ENCODE data around the gene ZNF142. TPM values are rescaled to one million over a fixed set of nuclear protein-coding genes. Genes with fewer than 3 reads are reported as not detected.
A peak's percentile ranks its signal among the peaks of the same experiment; 100 is the strongest.

ZNF142 gene
- polyA plus RNA-seq, 1 experiment: 7.1 TPM

DNA sequence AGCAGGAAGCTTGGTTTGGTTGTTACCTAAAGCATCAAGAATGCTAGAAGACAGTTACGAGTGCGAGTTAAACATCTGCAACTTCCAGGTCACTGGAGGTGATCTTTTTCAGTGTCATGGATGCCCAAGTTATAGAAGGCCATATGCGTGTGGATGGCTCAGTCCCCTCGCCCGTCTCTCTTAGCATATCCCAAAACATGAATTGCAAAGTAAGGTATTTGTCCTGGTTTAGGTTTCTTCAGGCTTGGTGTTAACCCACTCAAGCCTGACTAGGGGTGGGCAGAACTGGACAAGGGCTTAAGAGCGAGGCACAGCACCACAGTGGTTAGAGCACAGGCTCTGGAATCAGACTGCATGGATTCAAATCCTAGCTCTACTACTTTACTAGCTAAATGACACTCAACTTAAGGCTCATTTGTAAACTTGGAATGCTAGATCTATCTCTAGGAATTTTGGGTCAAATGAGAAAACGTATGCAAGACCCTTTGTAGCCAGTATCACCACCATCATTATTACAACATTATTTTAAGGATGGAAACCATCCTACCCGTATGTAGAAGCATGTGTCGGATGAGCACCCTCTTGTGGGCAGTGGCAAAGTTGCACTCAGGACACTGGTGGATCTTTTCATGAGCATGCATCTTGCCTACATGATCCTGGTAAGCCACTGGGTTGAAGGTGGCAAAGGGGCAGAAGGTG is 11.2 kb downstream of the ZNF142 start:
- ChIA-PET CTCF (interaction anchor here (0.6 to 4.0 kb wide), 14 partner anchors 9 to 455 kb away, joined by 3 to 24 read pairs (median 4); partner anchors contain the start of genes BCS1L, PLCD4 and ZNF142), POLR2A (interaction anchor here (0.5 kb wide), 1 partner anchor 90 kb away, joined by 8 read pairs; no protein-coding TSS in a partner anchor)
- Histone ChIP-seq H3K36me3 (ENCODE audit: control insufficient read depth, insufficient read depth, low read length) (peaks cover 36% of the 10 kb centered on the region), H3K4me3 (ENCODE audit: low read depth, low read length) (no peak overlapping the region), H3K27me3 (ENCODE audit: control insufficient read depth, insufficient read depth, low read length) (no peaks in the 10 kb centered on the region)
- peak; percentile 89 for TF ChIP-seq CTCF (IDR thresholded peaks at IDR 0.05; ENCODE audit: insufficient read depth, low read depth, low read length)
- no peak for DNase-seq (ENCODE audit: low read depth)

- Histone ChIP-seq H3K4me3 (ENCODE audit: low read depth, low read length) (no peak overlapping the region), H3K36me3 (ENCODE audit: control insufficient read depth, insufficient read depth, low read length) (peaks cover 40% of the 10 kb centered on the region), H3K27me3 (ENCODE audit: control insufficient read depth, insufficient read depth, low read length) (no peaks in the 10 kb centered on the region)
- no peak for DNase-seq (ENCODE audit: low read depth)
- ChIA-PET CTCF (interaction anchor here (2.2 kb wide), 1 partner anchor 14 kb away, joined by 8 read pairs; the partner anchor contains the start of genes BCS1L and ZNF142), POLR2A (no interaction called here)
- no peak for TF ChIP-seq CTCF (IDR thresholded peaks at IDR 0.05; ENCODE audit: insufficient read depth, low read depth, low read length)
Measured at GRCh38 chr2:218645126-218645525, 14.3 kb downstream of the ZNF142 start.

DNA sequence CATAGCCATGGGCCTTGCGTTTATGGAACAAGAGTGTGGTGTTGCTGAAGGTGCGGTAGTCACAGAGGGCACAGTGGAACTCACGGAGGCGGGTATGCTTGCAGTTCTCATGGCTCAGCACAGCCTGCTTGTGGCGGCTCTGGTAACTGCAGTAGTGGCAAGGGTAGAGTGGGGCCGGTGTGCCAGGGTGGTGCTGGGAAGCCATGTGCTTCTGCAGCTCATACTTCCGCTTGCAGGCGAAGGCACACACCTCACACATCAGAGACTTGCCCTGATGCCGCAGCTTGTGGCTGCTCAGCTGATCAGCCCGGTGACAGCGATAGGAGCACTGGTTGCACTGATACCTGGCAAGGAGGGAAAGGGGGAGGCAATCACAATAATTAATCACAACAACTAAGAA is 14.7 kb downstream of the ZNF142 start:
- Histone ChIP-seq H3K27me3 (ENCODE audit: control insufficient read depth, insufficient read depth, low read length) (no peaks in the 10 kb centered on the region), H3K36me3 (ENCODE audit: control insufficient read depth, insufficient read depth, low read length) (peaks cover 40% of the 10 kb centered on the region), H3K4me3 (ENCODE audit: low read depth, low read length) (no peak overlapping the region)
- ChIA-PET POLR2A (no interaction called here), CTCF (interaction anchor here (2.2 kb wide), 1 partner anchor 14 kb away, joined by 8 read pairs; the partner anchor contains the start of genes BCS1L and ZNF142)
- TF ChIP-seq CTCF (IDR thresholded peaks at IDR 0.05; ENCODE audit: insufficient read depth, low read depth, low read length): no peak
- no peak for DNase-seq (ENCODE audit: low read depth)

- Histone ChIP-seq H3K27me3 (ENCODE audit: control insufficient read depth, insufficient read depth, low read length) (no peaks in the 10 kb centered on the region), H3K4me3 (ENCODE audit: low read depth, low read length) (no peak overlapping the region), H3K36me3 (ENCODE audit: control insufficient read depth, insufficient read depth, low read length) (peaks cover 41% of the 10 kb centered on the region)
- CTCF ChIA-PET: no interaction called here
- TF ChIP-seq CTCF (IDR thresholded peaks at IDR 0.05; ENCODE audit: insufficient read depth, low read depth, low read length): no peak
- POLR2A ChIA-PET: no interaction called here
- no peak for DNase-seq (ENCODE audit: low read depth)
Measured at GRCh38 chr2:218643751-218644310, 15.6 kb downstream of the ZNF142 start.

DNA sequence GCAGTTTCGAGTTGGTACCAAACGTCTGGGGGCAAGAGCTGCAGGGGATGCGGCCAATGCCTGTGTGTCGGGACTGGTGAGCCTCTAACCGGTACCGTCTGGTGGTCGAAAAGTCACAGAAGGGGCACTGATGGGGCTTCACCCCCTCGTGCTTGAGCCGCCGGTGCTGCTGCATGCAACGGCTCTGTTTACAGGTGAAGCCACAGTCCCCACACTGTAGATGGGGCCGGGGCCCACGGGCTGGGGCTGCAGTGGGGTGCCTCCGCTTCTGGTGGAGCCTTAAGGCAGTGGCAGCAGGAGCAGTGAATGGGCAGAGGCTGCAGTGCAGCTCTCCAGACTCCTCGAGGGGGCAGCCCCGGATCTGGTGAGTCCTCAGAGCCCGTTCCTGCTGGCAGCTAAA is 16.6 kb downstream of the ZNF142 start:
- no peak for TF ChIP-seq CTCF (IDR thresholded peaks at IDR 0.05; ENCODE audit: insufficient read depth, low read depth, low read length)
- no peaks in the 10 kb centered on the region for H3K27me3 ChIP-seq (ENCODE audit: control insufficient read depth, insufficient read depth, low read length)
- H3K36me3 ChIP-seq (ENCODE audit: control insufficient read depth, insufficient read depth, low read length): peaks cover 44% of the 10 kb centered on the region
- H3K4me3 ChIP-seq (ENCODE audit: low read depth, low read length): no peak overlapping the region
- no peak for DNase-seq (ENCODE audit: low read depth)
- POLR2A ChIA-PET: no interaction called here
- CTCF ChIA-PET: no interaction called here
